GM18951 (cell line): ENCODE data around the gene EXOG.
A peak's percentile ranks its signal among the peaks of the same experiment; 100 is the strongest.

Experiments used
- POLR2A ChIP-seq: IDR thresholded peaks from 4 replicates; pipeline ENCODE4 v1.6.1; 2011; ENCODE audit warnings: mild to moderate bottlenecking; ENCODE audit not compliant: insufficient read length, insufficient read depth; ENCODE audit errors: extremely low read depth
- in situ Hi-C: fragments of 300-500 bp; cut with MboI; formaldehyde crosslinking; loops from one replicate; pipeline ENCODE4 v1.12.0; 2022; ENCODE audit warnings: low sequenced_read_pairs, mixed read lengths, inconsistent platforms; ENCODE audit not compliant: unreplicated experiment

Gene EXOG

DNA sequence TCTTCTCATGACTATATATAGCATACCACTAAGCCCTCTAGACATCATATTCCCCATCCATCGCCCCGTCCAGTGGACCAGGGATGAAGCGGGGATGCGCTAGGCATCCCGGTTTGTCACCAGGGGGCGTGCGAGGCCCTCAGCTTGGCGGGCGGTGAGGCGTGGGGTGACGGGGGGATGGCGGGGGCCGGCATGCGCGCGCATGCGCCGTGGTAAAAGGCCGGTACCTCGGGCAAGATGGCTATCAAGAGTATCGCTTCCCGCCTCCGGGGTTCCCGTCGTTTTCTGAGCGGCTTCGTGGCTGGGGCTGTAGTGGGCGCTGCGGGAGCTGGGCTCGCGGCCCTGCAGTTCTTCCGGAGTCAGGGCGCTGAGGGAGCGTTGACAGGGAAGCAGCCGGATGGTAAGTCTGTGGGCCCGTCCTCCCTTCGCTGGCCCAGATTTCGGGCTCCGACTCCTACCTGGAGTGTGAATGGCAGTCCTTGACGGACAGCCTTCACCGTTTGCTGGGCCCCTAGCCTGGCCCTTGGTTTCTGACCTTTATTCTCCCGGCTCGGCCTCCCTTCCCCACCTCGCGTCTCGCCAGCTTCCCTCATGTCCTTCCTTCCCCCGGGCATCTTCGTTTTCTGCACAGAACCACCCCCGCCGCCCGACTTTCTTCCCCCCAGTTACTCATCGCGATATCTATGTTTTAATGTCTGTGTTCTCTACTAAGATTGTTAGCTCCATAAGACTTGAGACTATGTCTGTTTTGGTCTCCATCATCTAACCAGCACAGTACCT is at the start of gene EXOG:
Gene EXOG, plus strand, starts transcription at position 210 of the 780 bp plus-strand sequence. Its CDS starts 28 bp downstream, at position 238.
- peak; percentile 83 for TF ChIP-seq POLR2A
- in situ Hi-C loops = no loop called here

DNA sequence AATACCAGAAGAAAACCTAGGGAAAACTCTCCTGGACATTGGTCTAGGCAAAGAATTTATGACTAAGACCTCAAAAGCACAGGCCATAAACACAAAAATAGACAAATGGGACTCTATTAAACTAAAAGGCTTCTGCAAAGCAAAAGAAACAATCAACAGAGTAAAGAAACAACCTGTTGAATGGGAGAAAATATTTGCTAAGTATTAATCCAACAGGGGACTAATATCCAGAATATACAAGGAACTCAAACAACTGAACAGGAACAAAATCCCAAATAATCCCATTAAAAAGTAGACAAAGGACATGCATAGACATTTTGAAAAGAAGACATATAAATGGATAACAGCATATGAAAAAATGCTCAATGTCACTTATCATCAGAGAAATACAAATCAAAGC is 49.3 kb upstream of the EXOG start:
- no peak for TF ChIP-seq POLR2A
- in situ Hi-C loops = no loop called here

GRCh38 chr3:38450853-38451252 is 45.3 kb upstream of the EXOG start:
- no peak for TF ChIP-seq POLR2A
- in situ Hi-C loops = no loop called here

DNA sequence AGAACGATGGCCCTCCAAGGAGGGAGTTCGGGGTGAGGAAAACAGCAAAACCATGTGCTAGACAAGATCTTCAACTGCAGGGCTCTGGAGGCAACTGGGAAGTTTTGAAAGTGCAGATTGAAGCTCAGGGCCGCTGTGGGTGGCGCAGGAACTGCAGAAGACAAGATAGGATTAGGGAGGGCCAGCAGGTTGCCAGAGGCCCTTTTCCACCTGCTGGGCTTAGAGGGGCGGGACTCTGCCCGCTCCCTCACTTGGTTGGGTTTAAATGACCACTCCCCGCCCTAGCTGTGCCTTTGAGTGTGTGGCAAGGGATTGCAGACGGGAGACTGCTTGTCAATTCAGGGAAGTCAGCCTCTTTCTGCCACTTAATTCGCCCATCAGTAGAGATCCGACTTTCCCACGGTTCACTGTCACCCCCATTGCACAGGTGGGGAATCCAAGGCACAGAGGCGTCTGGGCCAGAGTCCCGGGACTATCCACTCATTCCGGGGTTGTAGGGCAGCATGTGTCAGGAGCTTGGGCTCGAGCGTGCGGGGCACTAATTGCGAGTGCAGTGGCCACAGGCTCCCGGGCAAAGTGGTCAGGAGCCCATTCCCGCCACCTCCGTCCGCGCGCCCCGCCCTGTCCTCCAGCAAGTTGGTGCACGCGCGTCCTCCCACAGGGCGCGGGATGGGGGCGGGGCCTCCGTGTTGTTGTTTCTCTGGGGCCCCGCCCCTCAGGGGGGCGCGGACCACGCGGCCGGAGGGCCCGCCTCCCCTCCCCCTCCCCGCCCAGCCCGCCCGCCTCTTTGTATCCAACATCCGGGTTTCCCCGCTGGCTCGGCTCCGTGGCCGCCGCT is 42.8 kb upstream of the EXOG start, which contains the start of gene ACVR2B:
Gene ACVR2B, plus strand, starts transcription at position 816 of the 838 bp plus-strand sequence. CDS start 433 bp downstream, outside the sequence.
- TF ChIP-seq POLR2A = no peak
- in situ Hi-C loops = no loop called here

DNA sequence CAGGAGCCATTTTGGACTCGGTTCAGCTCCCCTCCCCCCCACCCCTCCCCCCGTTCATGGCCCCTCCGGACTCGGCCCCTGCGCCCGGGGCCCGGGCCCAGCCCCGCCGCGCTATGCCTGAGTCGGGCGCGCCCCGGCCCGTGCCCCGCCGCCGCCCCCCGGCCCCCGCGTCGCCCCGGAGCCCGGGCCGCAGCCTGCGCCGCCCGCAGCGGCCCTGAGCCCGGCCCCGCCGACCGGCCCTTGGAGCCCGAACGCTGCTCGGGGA is 42.3 kb upstream of the EXOG start:
- in situ Hi-C loops = no loop called here
- no peak for TF ChIP-seq POLR2A

DNA sequence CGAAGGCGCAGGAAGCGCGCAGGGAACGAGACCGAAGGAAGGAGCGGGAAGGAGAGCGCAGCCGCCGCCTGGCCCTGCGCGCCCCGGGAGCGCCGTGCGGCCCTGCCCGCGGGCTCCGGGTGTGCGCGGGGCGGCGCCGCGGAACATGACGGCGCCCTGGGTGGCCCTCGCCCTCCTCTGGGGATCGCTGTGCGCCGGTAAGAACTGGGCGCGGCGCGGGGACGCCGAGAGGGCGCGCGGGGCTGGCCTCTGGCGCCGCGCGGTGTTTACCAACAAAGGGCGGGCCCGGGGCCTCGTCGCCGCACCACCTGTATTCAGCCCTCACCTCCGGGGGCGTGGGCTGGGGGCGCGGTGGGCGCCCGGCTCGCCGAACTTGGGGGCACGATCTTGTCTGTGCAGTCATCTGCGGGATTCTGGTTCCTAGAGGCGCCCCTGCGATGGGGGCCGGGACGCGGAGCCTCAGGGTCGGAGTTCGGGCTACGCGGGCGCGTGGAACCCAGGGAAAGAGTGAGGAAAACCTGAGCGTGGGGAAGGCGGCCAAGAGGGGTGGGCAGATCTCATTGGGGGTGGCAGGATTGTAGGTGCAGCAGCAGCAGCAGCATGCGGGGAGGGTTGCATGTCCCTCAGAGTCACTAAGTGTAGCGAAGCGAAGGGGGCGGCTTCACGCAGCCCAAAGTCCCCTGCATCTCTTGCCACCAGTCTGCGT is 41.8 kb upstream of the EXOG start:
- peak; percentile 32 for TF ChIP-seq POLR2A
- in situ Hi-C loops = no loop called here

GRCh38 chr3:38454884-38455638 is 41.1 kb upstream of the EXOG start:
- no peak for TF ChIP-seq POLR2A
- in situ Hi-C loops = no loop called here

- TF ChIP-seq POLR2A = no peak
- in situ Hi-C loops = no loop called here
Measured at GRCh38 chr3:38455639-38456430, 40.3 kb upstream of the EXOG start.

DNA sequence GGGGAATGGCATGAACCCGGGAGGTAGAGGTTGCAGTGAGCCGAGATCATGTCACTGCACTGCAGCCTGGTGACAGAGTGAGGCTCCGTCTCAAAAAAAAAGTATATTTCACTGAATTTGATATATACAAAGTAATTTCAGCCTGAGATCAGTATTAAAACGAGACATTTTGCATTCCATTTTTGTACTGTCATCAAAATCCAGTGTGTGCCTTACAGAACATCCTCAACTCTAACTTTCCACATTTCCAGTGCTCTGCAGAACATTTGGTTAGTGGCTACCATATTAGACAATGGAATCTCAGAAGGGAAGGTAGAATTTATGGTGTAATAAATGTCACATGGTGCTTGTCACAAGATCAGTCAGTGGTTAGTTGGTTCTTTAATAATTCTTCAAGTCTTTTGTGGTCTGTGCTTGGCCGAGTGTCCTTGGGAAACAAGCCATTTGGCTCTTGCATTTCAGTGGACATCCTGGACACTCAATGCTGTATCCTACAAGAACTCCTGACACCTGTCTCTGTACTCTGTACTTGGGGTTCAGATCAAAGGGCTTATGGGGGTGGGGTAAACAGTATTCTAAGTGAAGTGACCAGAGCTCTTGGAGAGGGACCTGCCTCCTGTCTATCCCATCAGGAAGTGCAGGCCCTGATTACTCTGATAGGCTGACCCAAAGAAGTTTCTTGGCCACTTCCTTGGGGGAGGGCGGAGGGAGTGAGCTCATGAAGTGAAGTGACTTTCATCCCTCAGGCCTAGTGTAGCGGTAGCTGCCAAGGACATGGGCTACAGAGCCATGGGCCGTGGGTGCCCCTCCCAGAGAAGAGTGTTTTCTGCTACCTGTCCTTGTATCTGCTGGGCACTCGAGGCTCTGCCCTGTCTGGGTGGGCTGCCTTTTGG is 38.8 kb upstream of the EXOG start:
- in situ Hi-C loops = no loop called here
- TF ChIP-seq POLR2A = no peak

DNA sequence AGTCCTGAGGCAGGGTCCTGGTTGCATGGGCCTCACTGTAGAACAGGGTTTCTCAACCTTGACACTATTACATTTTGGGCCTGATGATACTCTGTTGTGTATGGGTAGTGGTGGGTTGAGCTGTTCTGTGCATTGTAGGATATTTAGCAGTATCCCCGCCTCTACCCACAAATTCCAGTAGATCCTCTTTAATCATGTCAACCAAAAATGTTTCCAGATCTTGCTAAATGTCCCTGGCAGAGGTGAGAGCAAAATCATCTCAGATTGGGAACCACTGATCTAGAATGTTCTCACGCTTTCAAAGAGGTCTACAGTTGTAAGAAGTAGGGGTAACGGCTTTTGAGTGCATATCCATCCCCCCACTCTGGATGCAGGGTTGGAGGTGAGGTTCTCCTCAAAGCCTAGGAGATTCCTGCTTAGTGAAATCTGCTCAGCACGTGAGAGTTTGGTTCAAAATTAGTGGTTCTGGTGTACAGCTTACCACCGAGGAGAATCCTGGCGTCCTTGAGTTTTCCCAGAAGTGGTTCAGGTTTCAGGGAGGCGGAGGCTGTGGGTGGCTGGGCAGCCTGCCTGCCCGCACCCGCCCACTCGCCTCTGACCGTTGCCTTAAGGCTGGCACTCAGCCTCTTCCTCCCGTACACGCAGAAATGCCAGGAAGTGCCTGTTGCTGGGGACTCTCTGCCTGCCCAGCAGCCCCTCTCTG is 37.2 kb upstream of the EXOG start:
- in situ Hi-C loops = no loop called here
- TF ChIP-seq POLR2A = no peak
